Effector memory CD4-positive, alpha-beta T cell (primary cell): ENCODE data around the gene SMYD3.
"Not testable (repeated sequence)": the region's sequence is repeated elsewhere in the genome, so short reads cannot be mapped to it uniquely, and the experiment has no call there.

ENCODE experiments used
- DNase-seq, 3 donors: peaks; one replicate each; pipeline ENCODE4 v3.0.0-alpha.2; 2020
- H3K27ac ChIP-seq: 2 replicates; pipeline ENCODE4 v1.7.0; 2013; ENCODE audit warnings: mild to moderate bottlenecking, low read length, moderate library complexity; ENCODE audit not compliant: insufficient read depth, poor library complexity, severe bottlenecking
- H3K27me3 ChIP-seq: replicated peaks from 2 replicates; pipeline ENCODE4 v1.7.0; 2013; ENCODE audit warnings: mild to moderate bottlenecking, low read length; ENCODE audit not compliant: insufficient read depth, control insufficient read depth, poor library complexity, severe bottlenecking
- H3K36me3 ChIP-seq: 2 replicates; pipeline ENCODE4 v1.7.0; 2013; ENCODE audit warnings: mild to moderate bottlenecking, low read length, moderate library complexity; ENCODE audit not compliant: control insufficient read depth, insufficient read depth
- H3K4me1 ChIP-seq: 2 replicates; pipeline ENCODE4 v1.7.0; 2013; ENCODE audit warnings: low read length, mild to moderate bottlenecking; ENCODE audit not compliant: control insufficient read depth, insufficient read depth, poor library complexity, severe bottlenecking
- H3K4me3 ChIP-seq: 2 replicates; pipeline ENCODE4 v1.7.0; 2013; ENCODE audit warnings: low read length, low read depth, mild to moderate bottlenecking; ENCODE audit not compliant: insufficient read depth, poor library complexity, severe bottlenecking
- H3K9me3 ChIP-seq: 2 replicates; pipeline ENCODE4 v1.7.0; 2013; ENCODE audit warnings: mild to moderate bottlenecking, low read length, moderate library complexity; ENCODE audit not compliant: control insufficient read depth

The SMYD3 gene

GRCh38 chr1:246029616-246030015 lies 477.5 kb downstream of the SMYD3 start:
- Histone ChIP-seq H3K27me3 (no peaks in the 10 kb centered on the region), H3K4me3 (no peak overlapping the region), H3K4me1 (no peaks in the 10 kb centered on the region), H3K27ac (no peak overlapping the region), H3K9me3 (no peaks in the 10 kb centered on the region), H3K36me3 (no peaks in the 10 kb centered on the region)
- DNase-seq = no peak

DNA sequence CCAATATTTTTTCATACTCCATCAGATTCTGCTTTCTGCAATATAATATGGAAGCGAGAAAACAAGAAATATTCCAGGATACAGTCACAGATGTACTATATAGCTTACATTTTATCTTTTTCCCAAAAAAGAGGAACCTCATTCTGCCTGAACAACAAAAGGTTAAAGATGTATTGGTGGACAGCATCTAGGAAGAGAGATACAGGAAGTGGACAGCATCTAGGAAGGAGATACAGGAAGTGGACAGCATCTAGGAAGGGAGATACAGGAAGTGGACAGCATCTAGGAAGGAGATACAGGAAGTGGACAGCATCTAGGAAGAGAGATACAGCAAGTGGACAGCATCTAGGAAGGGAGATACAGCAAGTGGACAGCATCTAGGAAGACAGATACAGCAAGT lies 483.0 kb downstream of the SMYD3 start:
- H3K27ac ChIP-seq, DNase-seq: not testable (repeated sequence)

GRCh38 chr1:246020211-246020954 lies 486.7 kb downstream of the SMYD3 start:
- Histone ChIP-seq H3K27ac (no peak overlapping the region), H3K27me3 (no peaks in the 10 kb centered on the region), H3K4me1 (no peaks in the 10 kb centered on the region), H3K4me3 (no peak overlapping the region), H3K36me3 (no peaks in the 10 kb centered on the region), H3K9me3 (no peaks in the 10 kb centered on the region)
- no peak for DNase-seq

More for the DNA sequence above, 483.0 kb downstream of the SMYD3 start:
- not testable (repeated sequence) for H3K4me3 ChIP-seq, H3K27me3 ChIP-seq, H3K36me3 ChIP-seq, H3K9me3 ChIP-seq, H3K4me1 ChIP-seq

- H3K27me3 ChIP-seq = no peaks in the 10 kb centered on the region
- no peak overlapping the region for H3K4me3 ChIP-seq
- no peak for DNase-seq
- no peaks in the 10 kb centered on the region for H3K4me1 ChIP-seq
- no peaks in the 10 kb centered on the region for H3K36me3 ChIP-seq
- no peak overlapping the region for H3K27ac ChIP-seq
- no peaks in the 10 kb centered on the region for H3K9me3 ChIP-seq
Observed at GRCh38 chr1:246018146-246018545, 488.9 kb downstream of the SMYD3 start.

GRCh38 chr1:246012341-246012740 lies 494.7 kb downstream of the SMYD3 start:
- Histone ChIP-seq H3K4me1 (no peaks in the 10 kb centered on the region), H3K4me3 (no peak overlapping the region), H3K36me3 (no peaks in the 10 kb centered on the region), H3K27me3 (no peaks in the 10 kb centered on the region), H3K27ac (no peak overlapping the region), H3K9me3 (no peaks in the 10 kb centered on the region)
- DNase-seq = no peak

DNA sequence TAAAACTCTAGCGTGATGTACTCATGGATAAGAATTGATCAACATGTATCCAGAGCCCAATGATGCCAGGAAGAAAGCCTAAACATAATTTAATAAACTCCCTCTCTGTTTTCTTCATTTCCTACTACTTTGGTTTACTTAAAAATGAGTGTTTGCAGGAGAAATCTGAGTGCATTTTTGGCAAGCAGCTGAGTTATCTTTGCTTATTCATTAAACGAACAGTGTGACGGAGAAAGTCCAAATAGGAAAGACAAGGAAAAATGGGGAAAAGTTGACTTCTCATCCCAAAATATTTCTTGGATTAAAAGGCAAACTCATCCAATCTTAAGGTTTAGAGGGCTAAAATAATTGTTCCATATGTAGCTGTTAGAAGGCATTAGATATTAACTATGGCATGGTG lies 496.7 kb downstream of the SMYD3 start:
- Histone ChIP-seq H3K9me3 (no peaks in the 10 kb centered on the region), H3K27me3 (no peaks in the 10 kb centered on the region), H3K4me1 (no peaks in the 10 kb centered on the region), H3K27ac (no peak overlapping the region), H3K36me3 (no peaks in the 10 kb centered on the region), H3K4me3 (no peak overlapping the region)
- no peak for DNase-seq

GRCh38 chr1:246008363-246008831 lies 498.7 kb downstream of the SMYD3 start:
- DNase-seq = no peak
- Histone ChIP-seq H3K36me3 (no peaks in the 10 kb centered on the region), H3K27me3 (no peaks in the 10 kb centered on the region), H3K4me3 (no peak overlapping the region), H3K4me1 (no peaks in the 10 kb centered on the region), H3K9me3 (no peaks in the 10 kb centered on the region), H3K27ac (no peak overlapping the region)

GRCh38 chr1:246005067-246005466 lies 502.0 kb downstream of the SMYD3 start:
- no peak overlapping the region for H3K4me3 ChIP-seq
- DNase-seq = no peak
- no peaks in the 10 kb centered on the region for H3K9me3 ChIP-seq
- no peaks in the 10 kb centered on the region for H3K27me3 ChIP-seq
- no peaks in the 10 kb centered on the region for H3K36me3 ChIP-seq
- H3K4me1 ChIP-seq = no peaks in the 10 kb centered on the region
- no peak overlapping the region for H3K27ac ChIP-seq

DNA sequence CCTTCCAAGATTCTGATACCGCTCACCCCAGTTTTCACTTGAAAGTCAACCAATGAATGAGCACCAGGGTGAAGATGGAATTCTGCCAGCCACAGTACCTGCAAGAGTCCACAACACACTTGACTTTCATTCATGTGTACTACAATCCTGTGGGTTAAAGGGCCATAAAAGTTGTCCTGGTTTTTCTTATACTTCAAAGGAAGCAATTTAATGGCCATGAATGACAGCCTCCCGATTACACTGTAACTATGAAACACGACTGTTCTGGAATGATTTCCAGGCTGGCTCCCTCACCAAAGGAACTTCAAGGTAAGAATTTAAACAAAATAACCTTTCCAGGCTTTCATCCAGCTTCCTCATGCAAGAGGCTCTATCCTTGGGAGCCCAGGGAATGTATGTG lies 502.8 kb downstream of the SMYD3 start:
- Histone ChIP-seq H3K27ac (no peak overlapping the region), H3K9me3 (no peaks in the 10 kb centered on the region), H3K4me3 (no peak overlapping the region), H3K4me1 (no peaks in the 10 kb centered on the region), H3K27me3 (no peaks in the 10 kb centered on the region), H3K36me3 (no peaks in the 10 kb centered on the region)
- no peak for DNase-seq

DNA sequence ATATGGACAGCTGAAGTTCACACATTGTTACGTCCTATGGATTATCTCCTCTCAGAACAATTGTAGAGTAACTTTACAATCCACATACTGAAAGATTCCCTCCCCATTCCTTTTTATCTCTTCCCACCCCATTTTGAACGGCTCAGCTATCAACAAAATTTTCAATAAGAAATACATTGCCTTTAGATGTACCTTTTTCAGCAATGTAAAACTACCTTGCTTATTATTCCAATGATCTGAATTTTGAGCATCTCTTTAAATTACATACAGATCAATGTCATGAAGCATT lies 503.7 kb downstream of the SMYD3 start:
- H3K9me3 ChIP-seq = no peaks in the 10 kb centered on the region
- H3K4me3 ChIP-seq = no peak overlapping the region
- no peak overlapping the region for H3K27ac ChIP-seq

More for the DNA sequence above, 503.7 kb downstream of the SMYD3 start:
- Histone ChIP-seq H3K4me1 (no peaks in the 10 kb centered on the region), H3K36me3 (no peaks in the 10 kb centered on the region), H3K27me3 (no peaks in the 10 kb centered on the region)
- no peak for DNase-seq
